ENCODE data around the gene SEPTIN5.

SEPTIN5 gene

DNA sequence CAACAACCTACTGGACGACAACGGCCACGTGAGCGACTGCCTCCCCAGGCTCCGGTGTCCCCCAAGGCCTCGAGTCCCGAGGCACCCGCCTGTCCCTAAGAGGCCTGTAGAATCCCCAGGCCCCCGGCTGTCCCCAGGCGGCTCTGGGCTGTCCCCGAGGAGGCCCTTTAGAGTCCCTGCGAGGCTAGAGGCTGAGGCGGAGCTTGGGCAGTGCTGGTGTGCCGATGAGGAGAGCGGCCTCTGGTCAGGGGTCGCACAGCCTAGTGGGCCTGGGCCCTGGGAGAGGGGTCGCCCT, 49.9 kb downstream of the SEPTIN5 start:
- H3K36me3 ChIP-seq (ENCODE audit: insufficient read depth, low read length) = no peaks in the 10 kb centered on the region
- peaks cover 11% of the 10 kb centered on the region for H3K4me1 ChIP-seq (ENCODE audit: insufficient read depth, low read length)
- no peak overlapping the region for H3K9ac ChIP-seq (ENCODE audit: low read depth, low read length)
- H3K9me3 ChIP-seq (ENCODE audit: control insufficient read depth, insufficient read depth, low read length) = no peaks in the 10 kb centered on the region

DNA sequence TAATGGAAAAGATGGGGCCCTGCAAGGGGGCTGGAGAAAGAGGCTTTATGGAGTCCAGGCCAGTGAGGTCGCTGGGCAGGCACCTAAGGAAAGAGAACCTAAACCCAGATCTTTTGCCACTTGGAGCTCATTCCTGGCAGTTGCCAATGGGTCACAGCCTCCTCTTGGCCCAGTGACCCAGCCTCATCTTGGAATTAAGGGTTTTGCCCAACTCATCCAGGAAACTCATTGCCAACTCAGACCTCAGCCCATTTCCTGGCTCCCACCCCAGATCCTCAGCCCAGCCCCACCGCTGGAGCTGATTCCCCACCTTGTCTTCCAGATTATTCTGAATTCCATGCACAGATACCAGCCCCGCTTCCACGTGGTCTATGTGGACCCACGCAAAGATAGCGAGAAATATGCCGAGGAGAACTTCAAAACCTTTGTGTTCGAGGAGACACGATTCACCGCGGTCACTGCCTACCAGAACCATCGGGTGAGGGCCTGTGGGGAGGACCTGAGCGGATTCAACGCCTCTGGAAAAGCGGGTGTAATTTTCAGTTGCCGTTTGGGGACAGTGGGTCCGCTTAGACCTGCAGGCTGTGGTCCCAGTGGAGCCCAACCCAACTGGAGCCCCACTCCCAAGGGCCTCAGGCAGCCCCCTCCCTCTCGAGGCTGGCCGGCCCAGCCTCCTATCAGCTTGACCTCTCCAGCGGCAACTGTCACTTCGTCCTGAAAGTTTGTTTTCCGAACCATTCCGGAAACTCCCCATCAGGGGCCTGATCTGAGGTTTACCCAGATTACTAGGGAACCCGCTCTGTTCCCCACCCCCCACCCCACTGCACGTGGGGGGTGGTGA, 50.6 kb downstream of the SEPTIN5 start:
- Histone ChIP-seq H3K36me3 (ENCODE audit: insufficient read depth, low read length) (no peaks in the 10 kb centered on the region), H3K4me1 (ENCODE audit: insufficient read depth, low read length) (peaks cover 11% of the 10 kb centered on the region), H3K9ac (ENCODE audit: low read depth, low read length) (peak overlapping the region; percentile 28; the same call in 1 of the 2 replicates), H3K9me3 (ENCODE audit: control insufficient read depth, insufficient read depth, low read length) (no peaks in the 10 kb centered on the region)

DNA sequence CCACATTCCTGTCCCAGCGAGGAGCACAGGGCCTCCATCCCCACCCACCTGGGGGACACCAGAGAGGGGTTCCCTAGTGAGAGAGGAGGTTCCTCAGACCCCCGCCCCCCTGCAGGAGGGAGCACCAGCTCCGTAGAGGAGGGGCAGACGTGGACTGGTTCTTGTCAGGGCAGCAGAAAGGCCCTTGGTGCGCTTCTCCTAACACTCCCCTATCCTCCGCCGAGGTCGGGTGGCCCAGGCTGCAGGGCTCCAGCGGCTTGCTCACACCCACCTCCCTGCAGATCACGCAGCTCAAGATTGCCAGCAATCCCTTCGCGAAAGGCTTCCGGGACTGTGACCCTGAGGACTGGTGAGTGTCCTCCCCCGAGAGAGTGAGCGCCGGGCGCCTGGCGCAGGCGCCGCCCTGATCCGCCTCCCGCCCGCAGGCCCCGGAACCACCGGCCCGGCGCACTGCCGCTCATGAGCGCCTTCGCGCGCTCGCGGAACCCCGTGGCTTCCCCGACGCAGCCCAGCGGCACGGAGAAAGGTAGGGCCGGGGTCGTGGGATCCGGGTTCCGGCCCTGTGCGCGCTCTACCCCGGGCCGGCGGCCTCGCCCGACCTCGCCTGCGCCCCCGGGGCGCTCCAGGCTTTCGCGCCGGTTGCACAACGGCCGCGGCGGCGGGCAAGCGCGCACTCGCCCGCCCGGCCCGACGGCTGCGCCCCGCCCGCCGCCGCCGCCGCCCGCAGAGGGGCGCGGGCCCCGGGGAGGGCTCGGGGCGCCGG, 51.4 kb downstream of the SEPTIN5 start:
- Histone ChIP-seq H3K9me3 (ENCODE audit: control insufficient read depth, insufficient read depth, low read length) (no peaks in the 10 kb centered on the region), H3K9ac (ENCODE audit: low read depth, low read length) (peak overlapping the region; percentile 28; the same call in 1 of the 2 replicates), H3K4me1 (ENCODE audit: insufficient read depth, low read length) (peaks cover 11% of the 10 kb centered on the region), H3K36me3 (ENCODE audit: insufficient read depth, low read length) (no peaks in the 10 kb centered on the region)

DNA sequence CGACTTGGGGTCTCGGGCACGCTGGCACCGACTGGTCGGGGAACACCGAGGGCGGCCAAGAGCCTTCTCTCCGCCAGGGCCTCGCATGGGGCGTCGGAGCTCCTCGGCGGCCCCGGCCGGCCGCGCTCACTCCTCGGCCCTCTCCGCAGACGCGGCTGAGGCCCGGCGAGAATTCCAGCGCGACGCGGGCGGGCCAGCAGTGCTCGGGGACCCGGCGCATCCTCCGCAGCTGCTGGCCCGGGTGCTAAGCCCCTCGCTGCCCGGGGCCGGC, 51.9 kb downstream of the SEPTIN5 start:
- no peaks in the 10 kb centered on the region for H3K9me3 ChIP-seq (ENCODE audit: control insufficient read depth, insufficient read depth, low read length)
- H3K9ac ChIP-seq (ENCODE audit: low read depth, low read length) = peak overlapping the region; percentile 42; the same call in 1 of the 2 replicates
- peaks cover 11% of the 10 kb centered on the region for H3K4me1 ChIP-seq (ENCODE audit: insufficient read depth, low read length)
- H3K36me3 ChIP-seq (ENCODE audit: insufficient read depth, low read length) = no peaks in the 10 kb centered on the region

GRCh38 chr22:19766511-19767426, 52.5 kb downstream of the SEPTIN5 start:
- Histone ChIP-seq H3K9me3 (ENCODE audit: control insufficient read depth, insufficient read depth, low read length) (no peaks in the 10 kb centered on the region), H3K4me1 (ENCODE audit: insufficient read depth, low read length) (peaks cover 11% of the 10 kb centered on the region), H3K9ac (ENCODE audit: low read depth, low read length) (peak overlapping the region; percentile 42), H3K36me3 (ENCODE audit: insufficient read depth, low read length) (no peaks in the 10 kb centered on the region)

DNA sequence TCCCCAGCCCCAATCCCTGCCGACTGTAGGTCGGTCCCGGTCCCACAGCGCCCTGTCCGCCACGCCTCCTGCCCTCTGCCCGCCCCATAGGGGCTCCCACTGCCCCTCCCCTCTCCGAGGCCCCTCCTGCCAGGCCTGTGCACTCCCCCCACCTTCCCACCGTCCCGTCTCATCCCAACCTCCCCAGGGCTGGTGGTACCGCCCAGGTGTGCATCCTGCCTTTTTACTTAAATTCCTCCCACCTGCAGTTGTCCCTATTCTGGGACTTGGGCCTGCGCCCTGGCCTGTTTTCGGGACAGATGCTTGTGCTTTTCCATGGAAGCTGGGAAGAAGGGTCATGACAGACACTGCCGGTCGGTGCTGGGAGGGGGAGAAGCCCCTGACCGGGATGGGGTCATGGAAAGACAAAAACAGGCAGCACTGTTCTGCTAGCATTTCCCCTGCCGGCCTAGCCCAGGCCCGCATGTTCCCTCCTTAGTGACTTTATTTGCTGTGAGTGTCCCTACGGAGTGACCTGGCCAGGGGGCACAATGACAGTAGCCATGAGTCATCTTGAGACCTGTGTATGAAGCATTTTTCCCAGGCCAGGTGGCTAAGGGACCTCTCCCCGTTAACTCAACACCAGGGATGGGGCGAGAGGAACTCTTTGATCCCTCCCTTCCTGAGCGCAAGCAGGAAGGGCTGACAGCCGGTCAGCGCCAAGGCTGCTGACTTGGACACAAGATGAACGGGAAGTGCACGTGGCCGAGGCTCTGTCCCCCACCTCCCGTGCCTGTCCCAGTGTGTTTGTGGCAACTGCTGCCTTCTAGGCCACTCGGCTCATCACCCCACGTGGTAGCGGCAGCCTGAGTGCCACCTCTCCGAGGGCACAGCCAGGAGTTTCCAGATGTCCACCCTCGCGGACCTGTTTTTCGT, 53.4 kb downstream of the SEPTIN5 start:
- Histone ChIP-seq H3K9me3 (ENCODE audit: control insufficient read depth, insufficient read depth, low read length) (no peaks in the 10 kb centered on the region), H3K4me1 (ENCODE audit: insufficient read depth, low read length) (peaks cover 11% of the 10 kb centered on the region), H3K9ac (ENCODE audit: low read depth, low read length) (peak overlapping the region; percentile 42), H3K36me3 (ENCODE audit: insufficient read depth, low read length) (no peaks in the 10 kb centered on the region)

- Histone ChIP-seq H3K9me3 (ENCODE audit: control insufficient read depth, insufficient read depth, low read length) (no peaks in the 10 kb centered on the region), H3K4me1 (ENCODE audit: insufficient read depth, low read length) (peaks cover 11% of the 10 kb centered on the region), H3K36me3 (ENCODE audit: insufficient read depth, low read length) (no peaks in the 10 kb centered on the region), H3K9ac (ENCODE audit: low read depth, low read length) (no peak overlapping the region)
These were observed 55.1 kb downstream of the SEPTIN5 start for GRCh38 chr22:19769393-19769715.

- Histone ChIP-seq H3K9me3 (ENCODE audit: control insufficient read depth, insufficient read depth, low read length) (no peaks in the 10 kb centered on the region), H3K4me1 (ENCODE audit: insufficient read depth, low read length) (0 out of 2 replicates have a peak, but pooled peaks cover 4% of the 10 kb centered on the region), H3K36me3 (ENCODE audit: insufficient read depth, low read length) (no peaks in the 10 kb centered on the region), H3K9ac (ENCODE audit: low read depth, low read length) (no peak overlapping the region)
These were observed 56.3 kb downstream of the SEPTIN5 start for GRCh38 chr22:19770349-19771220.

GRCh38 chr22:19772422-19772672, 58.0 kb downstream of the SEPTIN5 start:
- Histone ChIP-seq H3K36me3 (ENCODE audit: insufficient read depth, low read length) (no peaks in the 10 kb centered on the region), H3K9ac (ENCODE audit: low read depth, low read length) (no peak overlapping the region), H3K9me3 (ENCODE audit: control insufficient read depth, insufficient read depth, low read length) (no peaks in the 10 kb centered on the region), H3K4me1 (ENCODE audit: insufficient read depth, low read length) (0 out of 2 replicates have a peak, but pooled peaks cover 4% of the 10 kb centered on the region)

Measured in ES-I3 (cell line).